K562 (cell line): ENCODE data around the gene TXNDC8. TPM values are rescaled to one million over a fixed set of nuclear protein-coding genes. Genes with fewer than 3 reads are reported as not detected.

ENCODE experiments used
- ATAC-seq: fragments of 200-7000 bp; cut with Tn5 transposase; 3 replicates; pipeline ENCODE4 v1.9.1; 2020; ENCODE audit warnings: moderate library complexity
- Bru-seq: library from RNA; stranded (reverse); fragments of 400-500 nt; gene quantifications from one replicate; lab custom pipeline; 2021; lab: Mats Ljungman, UMichigan
- BruChase-seq, 2 experiments: library from RNA; stranded (reverse); fragments of 400-500 nt; gene quantifications; one replicate each; lab custom pipeline; 2021; lab: Mats Ljungman, UMichigan
- BruUV-seq: library from RNA; stranded (reverse); fragments of 400-500 nt; replicated peaks from 2 replicates; lab custom pipeline; 2021; lab: Mats Ljungman, UMichigan
- CTCF ChIA-PET: fragments of 300-600 bp; formaldehyde crosslinking; extraction: SDS; loops from one replicate; lab custom pipeline; 2021; ENCODE audit warnings: low intra/inter-chr PET ratio; lab: Yijun Ruan, JAX
- POLR2A ChIA-PET: fragments of 300-600, 350-650 bp; sonication (Branson Sonifier 250); formaldehyde crosslinking; extraction: SDS; loops from one replicate; lab custom pipeline; 2021; ENCODE audit warnings: antibody characterized with exemption, inconsistent platforms; lab: Yijun Ruan, JAX
- DNase-seq, 4 experiments: peaks; one replicate each; pipeline versions ENCODE4 v3.0.0 to v3.0.0-alpha.2; 2011 to 2018; ENCODE audit warnings: low spot score in 3 of 4, mixed read lengths in 3 of 4; ENCODE audit errors: extremely low read depth in 1 of 4
- FAIRE-seq: peaks from 2 replicates; lab custom pipeline; 2011; peaks lifted over from hg19 to GRCh38; lab: Jason Lieb, UNC
- H2AFZ ChIP-seq: 2 replicates; pipeline ENCODE4 v1.6.0; 2011; ENCODE audit warnings: low read depth, low read length, control low read depth, inconsistent platforms
- H3K27ac ChIP-seq: fragments of 200-600 bp; 3 replicates; pipeline ENCODE4 v1.8.0; 2011; ENCODE audit warnings: low read depth, mild to moderate bottlenecking, control low read depth, inconsistent platforms, low read length, moderate library complexity, mixed read lengths; ENCODE audit errors: extremely low read depth
- H3K27me3 ChIP-seq, 2 experiments: fragments of 300-600 bp in 1 of 2; 2 replicates in 1 of 2; 3 replicates in 1 of 2; pipeline versions ENCODE4 v1.6.0 to v1.8.0; 2011; ENCODE audit warnings: inconsistent platforms in 2 of 2, low read length in 2 of 2, mild to moderate bottlenecking in 1 of 2, mixed read lengths in 1 of 2, moderate library complexity in 1 of 2; ENCODE audit not compliant: control insufficient read depth in 2 of 2, insufficient read depth in 2 of 2
- H3K36me3 ChIP-seq: fragments of 300-600 bp; 3 replicates; pipeline ENCODE4 v1.8.0; 2011; ENCODE audit warnings: mild to moderate bottlenecking, low read length, inconsistent platforms; ENCODE audit not compliant: control insufficient read depth, insufficient read depth
- H3K4me1 ChIP-seq, 2 experiments: fragments of 200-600 bp in 1 of 2; replicated peaks in 1 of 2; 2 replicates in 1 of 2; 3 replicates in 1 of 2; pipeline versions ENCODE4 v1.5.1 to v1.8.0; 2011; ENCODE audit warnings: inconsistent platforms in 2 of 2, low read length in 2 of 2, mild to moderate bottlenecking in 1 of 2, mixed read lengths in 1 of 2, moderate library complexity in 1 of 2; ENCODE audit not compliant: control insufficient read depth in 2 of 2, insufficient read depth in 2 of 2
- H3K4me2 ChIP-seq: 2 replicates; pipeline ENCODE4 v1.6.1; 2011; ENCODE audit warnings: low read length, control low read depth, inconsistent platforms, mixed read lengths; ENCODE audit not compliant: insufficient read depth
- H3K4me3 ChIP-seq: fragments of 200-600 bp; sonication (generic), shearing (Covaris generic); 2 replicates; pipeline ENCODE4 v1.5.1; 2016; ENCODE audit warnings: control low read depth, inconsistent platforms
- H3K79me2 ChIP-seq: fragments of 200-600 bp; 3 replicates; pipeline ENCODE4 v1.8.0; 2011; ENCODE audit warnings: low read length, inconsistent platforms; ENCODE audit not compliant: control insufficient read depth, insufficient read depth
- H3K9ac ChIP-seq, 2 experiments: 2 replicates each; pipeline versions ENCODE4 v1.6.0 to v1.6.1; 2011; ENCODE audit warnings: low read depth in 2 of 2, low read length in 2 of 2, control low read depth in 1 of 2, inconsistent platforms in 1 of 2, mild to moderate bottlenecking in 1 of 2, mixed read lengths in 1 of 2; ENCODE audit not compliant: insufficient read depth in 1 of 2
- H3K9me1 ChIP-seq: one replicate; pipeline ENCODE4 v1.6.0; 2011; ENCODE audit warnings: inconsistent platforms, mild to moderate bottlenecking, low read length, moderate library complexity; ENCODE audit not compliant: control insufficient read depth, insufficient read depth
- H3K9me3 ChIP-seq: replicated peaks from 2 replicates; pipeline ENCODE4 v1.5.1; 2011; ENCODE audit warnings: low read depth, low read length, inconsistent platforms; ENCODE audit not compliant: control insufficient read depth, insufficient read depth
- H4K20me1 ChIP-seq: replicated peaks from 2 replicates; pipeline ENCODE4 v1.6.1; 2011; ENCODE audit warnings: low read length, inconsistent platforms, mixed read lengths; ENCODE audit not compliant: control insufficient read depth, insufficient read depth
- KLF13 ChIP-seq: fragments of 450-650 bp; IDR thresholded peaks from 2 replicates; pipeline ENCODE4 v1.6.1; 2016; ENCODE audit warnings: missing genetic modification characterization, low read depth, mild to moderate bottlenecking, missing compliant biosample characterization, moderate library complexity, borderline replicate concordance
- POLR3A ChIP-seq: IDR thresholded peaks from 2 replicates; pipeline ENCODE4 v1.6.1; 2011; ENCODE audit warnings: borderline replicate concordance, mild to moderate bottlenecking, moderate library complexity; ENCODE audit not compliant: insufficient read length, insufficient read depth; ENCODE audit errors: extremely low read depth
- TAF7 ChIP-seq: fragments of 450-650 bp; IDR thresholded peaks from 2 replicates; pipeline ENCODE4 v1.6.1; 2016; ENCODE audit warnings: missing genetic modification characterization, missing compliant biosample characterization
- ZNF140 ChIP-seq: fragments of 250-450 bp; sonication (Bioruptor Pico); IDR thresholded peaks from 2 replicates; pipeline ENCODE4 v1.8.0; 2021; ENCODE audit warnings: moderate library complexity, mild to moderate bottlenecking, inconsistent platforms
- ZSCAN32 ChIP-seq: fragments of 450-650 bp; formaldehyde crosslinking; IDR thresholded peaks from 2 replicates; pipeline ENCODE4 v1.4.0; 2020; ENCODE audit warnings: mild to moderate bottlenecking, moderate library complexity
- WGBS: fragments of 100-300 bp; shearing (Covaris generic); methylation state at CpG from one replicate; pipeline ENCODE4 v1.1.6; 2016; ENCODE audit warnings: low coverage, mixed read lengths; ENCODE audit not compliant: insufficient coverage; ENCODE audit errors: missing lambda C conversion rate; 5-methylcytosine and 5-hydroxymethylcytosine counted together
- in situ Hi-C: fragments of 300-500 bp; cut with MboI; formaldehyde crosslinking; loops from 4 replicates; pipeline ENCODE4 v1.15.0; 2018; ENCODE audit warnings: inconsistent platforms, mixed read lengths
- intact Hi-C: fragments of 100-400 bp; cut with micrococcal nuclease; formaldehyde crosslinking; loops from 2 replicates; pipeline ENCODE4 v1.14.2; 2022
- long read RNA-seq, 3 experiments: library from polyadenylated mRNA in 2 of 3; library from RNA in 1 of 3; unstranded in 2 of 3; stranded (forward) in 1 of 3; transcript quantifications; one replicate each; pipeline ENCODE4 v2.0.0, GENCODE V29; 2019 to 2022
- polyA minus RNA-seq, 3 experiments: library from RNA; depleted of rRNA, polyadenylated mRNA; stranded (reverse); fragments of >200 nt; gene quantifications; 2 replicates each; pipeline ENCODE4 v1.2.3, GENCODE V29; 2011
- polyA plus RNA-seq, 8 experiments: library from polyadenylated mRNA; depleted of rRNA in 4 of 8; stranded (reverse) in 5 of 8; unstranded in 3 of 8; fragments of >200 nt; fragmentation: Nextera tagmentation in 2 of 8; fragmentation: Illumina TruSeq in 1 of 8; extraction: Ambion mirVana in 2 of 8; extraction: Trizol in 1 of 8; gene quantifications; 2 replicates each; pipeline versions ENCODE4 v1.2.1 to v1.2.3, GENCODE V29; 2011 to 2014; ENCODE audit warnings: inconsistent platforms in 1 of 8, missing spikeins in 1 of 8
- total RNA-seq, 7 experiments: library from RNA; depleted of rRNA in 6 of 7; stranded (reverse); fragments of >200 nt in 6 of 7; fragmentation: Illumina TruSeq in 2 of 7; extraction: Trizol in 2 of 7; gene quantifications; 2 replicates each; pipeline versions ENCODE4 v1.2.1 to v1.2.3, GENCODE V29; 2011 to 2021; ENCODE audit warnings: low replicate concordance in 1 of 7
- TF ChIP-seq, protein P1 (sequence below): fragments of 200-800 bp; sonication (Bioruptor generic); IDR thresholded peaks from 2 replicates; pipeline ENCODE4 v1.6.1; 2016; ENCODE audit warnings: missing genetic modification characterization, missing compliant biosample characterization

Gene TXNDC8
- not detected in 2 replicates for total RNA-seq (2011; cell fraction: chromatin; rRNA removed; ENCODE audit: low replicate concordance)
- not detected in 2 replicates for total RNA-seq (2011; cell fraction: nucleolus; rRNA removed)
- not detected in 2 replicates for total RNA-seq (2011; cell fraction: nucleoplasm; rRNA removed)
- total RNA-seq (2014; rRNA removed) (not detected in 2 replicates), total RNA-seq (2014; rRNA removed; fragmentation: Illumina TruSeq; extraction: Trizol) (not detected in 2 replicates), total RNA-seq (2015; rRNA removed; fragmentation: Illumina TruSeq; extraction: Trizol) (not detected in 2 replicates), total RNA-seq (2021) (not detected in 2 replicates), polyA plus RNA-seq (2011; rRNA removed) (not detected in 2 replicates), polyA plus RNA-seq (2014; fragmentation: Illumina TruSeq; extraction: Trizol) (not detected in 2 replicates), polyA plus RNA-seq (2014; fragmentation: Nextera tagmentation; extraction: Ambion mirVana) (not detected), polyA plus RNA-seq (2014; rRNA removed) (not detected in 2 replicates), polyA minus RNA-seq (2011; rRNA and poly(A)+ RNA removed) (not detected in 2 replicates), Bru-seq, nascent RNA (percentile 3 among the genes with signal in this experiment), BruChase-seq, experiment 1, labeled RNA remaining after a 2-hour chase (not detected), BruChase-seq, experiment 2, labeled RNA remaining after a 6-hour chase (percentile 3 among the genes with signal in this experiment)
- polyA plus RNA-seq (2011; cell fraction: cytosol; rRNA removed), result not detected in 2 replicates
- polyA plus RNA-seq (2011; cell fraction: nucleus; rRNA removed), result not detected in 2 replicates
- polyA plus RNA-seq (2012), result not detected in 2 replicates
- polyA minus RNA-seq (2011; cell fraction: cytosol; rRNA and poly(A)+ RNA removed), result not detected in 2 replicates
- not detected in 2 replicates for polyA minus RNA-seq (2011; cell fraction: nucleus; rRNA and poly(A)+ RNA removed)
- long read RNA-seq, experiment 1, result 0 reads
- long read RNA-seq, experiment 2, result 0 reads
- long read RNA-seq, experiment 3, result 0 reads

DNA sequence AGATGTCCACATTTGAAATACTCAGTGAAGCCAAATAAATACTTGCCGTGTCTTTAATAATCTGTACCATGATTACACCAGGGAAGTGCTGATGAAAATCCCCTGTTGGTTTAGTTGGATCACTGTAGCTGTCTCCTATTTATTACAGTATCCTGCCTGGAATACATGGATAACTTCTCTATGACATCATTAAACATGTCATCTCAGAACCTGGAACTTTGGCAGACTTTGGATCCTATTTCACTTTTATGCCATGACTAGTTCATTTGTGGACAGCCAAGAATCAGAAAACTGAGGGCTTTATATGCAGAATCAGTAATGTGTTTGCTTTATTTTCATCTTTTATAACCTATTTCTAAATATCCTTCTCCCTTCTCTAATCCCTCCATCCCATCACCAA is at the start of gene TXNDC8:
Gene TXNDC8 (minus strand): TSS at position 137 of the 400 bp plus-strand sequence.
- FAIRE-seq (no peak), DNase-seq (no peak), ATAC-seq (no peak)
- H3K4me2 ChIP-seq, result no peak within 1 kb of the TSS
- H2AFZ ChIP-seq, result no peak within 1 kb of the TSS
- in situ Hi-C loops, result no loop called here
- no peak within 1 kb of the TSS for H3K9ac ChIP-seq
- no peaks in the 10 kb centered on the region for H3K9me1 ChIP-seq
- POLR2A ChIA-PET, result interaction anchor here (1.0 kb wide), 1 partner anchor 25 kb away, joined by 3 read pairs; no protein-coding TSS in a partner anchor
- H3K4me1 ChIP-seq, result no peaks in the 10 kb centered on the region
- TF ChIP-seq ZSCAN32 (CRISPR knock-in tag) (no peak), POLR3A (no peak), KLF13 (tag) (no peak), TAF7 (tag) (no peak), ZNF140 (CRISPR knock-in tag) (no peak)
- TF ChIP-seq, protein P1, sequence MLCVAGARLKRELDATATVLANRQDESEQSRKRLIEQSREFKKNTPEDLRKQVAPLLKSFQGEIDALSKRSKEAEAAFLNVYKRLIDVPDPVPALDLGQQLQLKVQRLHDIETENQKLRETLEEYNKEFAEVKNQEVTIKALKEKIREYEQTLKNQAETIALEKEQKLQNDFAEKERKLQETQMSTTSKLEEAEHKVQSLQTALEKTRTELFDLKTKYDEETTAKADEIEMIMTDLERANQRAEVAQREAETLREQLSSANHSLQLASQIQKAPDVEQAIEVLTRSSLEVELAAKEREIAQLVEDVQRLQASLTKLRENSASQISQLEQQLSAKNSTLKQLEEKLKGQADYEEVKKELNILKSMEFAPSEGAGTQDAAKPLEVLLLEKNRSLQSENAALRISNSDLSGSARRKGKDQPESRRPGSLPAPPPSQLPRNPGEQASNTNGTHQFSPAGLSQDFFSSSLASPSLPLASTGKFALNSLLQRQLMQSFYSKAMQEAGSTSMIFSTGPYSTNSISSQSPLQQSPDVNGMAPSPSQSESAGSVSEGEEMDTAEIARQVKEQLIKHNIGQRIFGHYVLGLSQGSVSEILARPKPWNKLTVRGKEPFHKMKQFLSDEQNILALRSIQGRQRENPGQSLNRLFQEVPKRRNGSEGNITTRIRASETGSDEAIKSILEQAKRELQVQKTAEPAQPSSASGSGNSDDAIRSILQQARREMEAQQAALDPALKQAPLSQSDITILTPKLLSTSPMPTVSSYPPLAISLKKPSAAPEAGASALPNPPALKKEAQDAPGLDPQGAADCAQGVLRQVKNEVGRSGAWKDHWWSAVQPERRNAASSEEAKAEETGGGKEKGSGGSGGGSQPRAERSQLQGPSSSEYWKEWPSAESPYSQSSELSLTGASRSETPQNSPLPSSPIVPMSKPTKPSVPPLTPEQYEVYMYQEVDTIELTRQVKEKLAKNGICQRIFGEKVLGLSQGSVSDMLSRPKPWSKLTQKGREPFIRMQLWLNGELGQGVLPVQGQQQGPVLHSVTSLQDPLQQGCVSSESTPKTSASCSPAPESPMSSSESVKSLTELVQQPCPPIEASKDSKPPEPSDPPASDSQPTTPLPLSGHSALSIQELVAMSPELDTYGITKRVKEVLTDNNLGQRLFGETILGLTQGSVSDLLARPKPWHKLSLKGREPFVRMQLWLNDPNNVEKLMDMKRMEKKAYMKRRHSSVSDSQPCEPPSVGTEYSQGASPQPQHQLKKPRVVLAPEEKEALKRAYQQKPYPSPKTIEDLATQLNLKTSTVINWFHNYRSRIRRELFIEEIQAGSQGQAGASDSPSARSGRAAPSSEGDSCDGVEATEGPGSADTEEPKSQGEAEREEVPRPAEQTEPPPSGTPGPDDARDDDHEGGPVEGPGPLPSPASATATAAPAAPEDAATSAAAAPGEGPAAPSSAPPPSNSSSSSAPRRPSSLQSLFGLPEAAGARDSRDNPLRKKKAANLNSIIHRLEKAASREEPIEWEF (CRISPR knock-in tag), result no peak
- 0 out of 5 replicates have a peak, but pooled peaks cover 0 to 4% of the 10 kb centered on the region in 2 experiments for H3K27me3 ChIP-seq
- H3K27ac ChIP-seq, result no peak within 1 kb of the TSS
- no peaks in the 10 kb centered on the region for H4K20me1 ChIP-seq
- H3K4me3 ChIP-seq, result no peak within 1 kb of the TSS
- intact Hi-C loops, result no loop called here
- H3K79me2 ChIP-seq, result no peaks in the 10 kb centered on the region
- CTCF ChIA-PET, result no interaction called here
- H3K9me3 ChIP-seq, result no peaks in the 10 kb centered on the region
- no TSS peak for BruUV-seq
- 6% methylated on average over 1 of the region's 1 CpG for WGBS
- no peaks in the 10 kb centered on the region for H3K36me3 ChIP-seq
